Gastrocnemius medialis (tissue), 4 donors: ENCODE results near the gene LARP7.
"Not testable (repeated sequence)": the region's sequence is repeated elsewhere in the genome, so short reads cannot be mapped to it uniquely, and the experiment has no call there.

Source experiments
- POLR2A ChIP-seq, 2 donors: fragments of 450-650 bp; IDR thresholded peaks; one replicate each; pipeline ENCODE4 v1.6.1; 2017; ENCODE audit warnings: antibody characterized with exemption in 2 of 2, mild to moderate bottlenecking in 2 of 2, moderate library complexity in 2 of 2
- TF ChIP-seq, protein P1 (sequence below), 5 experiments: fragments of 450-650 bp in 3 of 5; fragments of 200-600 bp in 2 of 5; sonication (generic) in 2 of 5; IDR thresholded peaks in 4 of 5; conservative IDR thresholded peaks in 1 of 5; 1 replicate in 4 of 5; 2 replicates in 1 of 5; pipeline ENCODE4 v1.5.1; 2016 to 2019; ENCODE audit warnings: antibody characterized with exemption in 5 of 5, mild to moderate bottlenecking in 3 of 5, moderate library complexity in 3 of 5

GRCh38 chr4:112656115-112656514 lies 19.2 kb downstream of the LARP7 start:
- TF ChIP-seq, protein P1, sequence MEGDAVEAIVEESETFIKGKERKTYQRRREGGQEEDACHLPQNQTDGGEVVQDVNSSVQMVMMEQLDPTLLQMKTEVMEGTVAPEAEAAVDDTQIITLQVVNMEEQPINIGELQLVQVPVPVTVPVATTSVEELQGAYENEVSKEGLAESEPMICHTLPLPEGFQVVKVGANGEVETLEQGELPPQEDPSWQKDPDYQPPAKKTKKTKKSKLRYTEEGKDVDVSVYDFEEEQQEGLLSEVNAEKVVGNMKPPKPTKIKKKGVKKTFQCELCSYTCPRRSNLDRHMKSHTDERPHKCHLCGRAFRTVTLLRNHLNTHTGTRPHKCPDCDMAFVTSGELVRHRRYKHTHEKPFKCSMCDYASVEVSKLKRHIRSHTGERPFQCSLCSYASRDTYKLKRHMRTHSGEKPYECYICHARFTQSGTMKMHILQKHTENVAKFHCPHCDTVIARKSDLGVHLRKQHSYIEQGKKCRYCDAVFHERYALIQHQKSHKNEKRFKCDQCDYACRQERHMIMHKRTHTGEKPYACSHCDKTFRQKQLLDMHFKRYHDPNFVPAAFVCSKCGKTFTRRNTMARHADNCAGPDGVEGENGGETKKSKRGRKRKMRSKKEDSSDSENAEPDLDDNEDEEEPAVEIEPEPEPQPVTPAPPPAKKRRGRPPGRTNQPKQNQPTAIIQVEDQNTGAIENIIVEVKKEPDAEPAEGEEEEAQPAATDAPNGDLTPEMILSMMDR (IDR thresholded peaks at IDR 0.05 in 4 of 5, conservative IDR thresholded peaks at IDR 0.05 in 1 of 5): not testable (repeated sequence)
- TF ChIP-seq POLR2A (IDR thresholded peaks at IDR 0.05): not testable (repeated sequence)
